Fibroblast of lung (primary cell): ENCODE measurements around the gene KIF16B.

Experiments used
- EZH2 ChIP-seq: IDR thresholded peaks from 2 replicates; pipeline ENCODE4 v1.5.1; 2012; ENCODE audit warnings: low read length, control low read depth, mild to moderate bottlenecking; ENCODE audit errors: missing control alignments
- TF ChIP-seq, protein P1 (sequence below), 2 donors: IDR thresholded peaks in 1 of 2; conservative IDR thresholded peaks in 1 of 2; 1 replicate in 1 of 2; 2 replicates in 1 of 2; pipeline ENCODE4 v1.5.1; 2011 to 2012; ENCODE audit warnings: low read length in 2 of 2, control low read depth in 1 of 2, inconsistent platforms in 1 of 2, low read depth in 1 of 2, mild to moderate bottlenecking in 1 of 2

DNA sequence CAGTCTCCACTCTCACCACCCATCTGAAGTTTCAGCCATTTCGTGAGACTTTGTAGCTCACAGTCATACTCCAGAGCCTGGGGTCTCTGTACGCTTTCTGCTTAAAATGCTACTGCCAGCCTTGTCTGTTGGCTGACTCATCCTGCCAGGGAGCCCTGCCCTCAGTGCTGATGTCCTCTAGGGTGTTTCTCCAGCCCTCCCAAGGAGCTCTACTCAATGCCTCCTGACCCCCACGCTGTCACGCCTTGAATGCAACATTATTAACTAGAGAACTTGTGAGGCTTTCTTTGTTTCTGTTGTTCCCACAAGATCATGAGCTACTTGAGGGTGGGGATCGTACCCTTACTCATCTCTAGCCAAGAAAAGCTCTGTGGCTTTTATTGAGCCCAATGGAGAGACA is 20.1 kb downstream of the KIF16B start:
- TF ChIP-seq, protein P1, sequence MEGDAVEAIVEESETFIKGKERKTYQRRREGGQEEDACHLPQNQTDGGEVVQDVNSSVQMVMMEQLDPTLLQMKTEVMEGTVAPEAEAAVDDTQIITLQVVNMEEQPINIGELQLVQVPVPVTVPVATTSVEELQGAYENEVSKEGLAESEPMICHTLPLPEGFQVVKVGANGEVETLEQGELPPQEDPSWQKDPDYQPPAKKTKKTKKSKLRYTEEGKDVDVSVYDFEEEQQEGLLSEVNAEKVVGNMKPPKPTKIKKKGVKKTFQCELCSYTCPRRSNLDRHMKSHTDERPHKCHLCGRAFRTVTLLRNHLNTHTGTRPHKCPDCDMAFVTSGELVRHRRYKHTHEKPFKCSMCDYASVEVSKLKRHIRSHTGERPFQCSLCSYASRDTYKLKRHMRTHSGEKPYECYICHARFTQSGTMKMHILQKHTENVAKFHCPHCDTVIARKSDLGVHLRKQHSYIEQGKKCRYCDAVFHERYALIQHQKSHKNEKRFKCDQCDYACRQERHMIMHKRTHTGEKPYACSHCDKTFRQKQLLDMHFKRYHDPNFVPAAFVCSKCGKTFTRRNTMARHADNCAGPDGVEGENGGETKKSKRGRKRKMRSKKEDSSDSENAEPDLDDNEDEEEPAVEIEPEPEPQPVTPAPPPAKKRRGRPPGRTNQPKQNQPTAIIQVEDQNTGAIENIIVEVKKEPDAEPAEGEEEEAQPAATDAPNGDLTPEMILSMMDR (conservative IDR thresholded peaks at IDR 0.05 in 1 of 2, IDR thresholded peaks at IDR 0.05 in 1 of 2; ENCODE audit: low read depth in 1 of 2, low read length in 2 of 2), result no peak
- TF ChIP-seq EZH2, result no peak
